ENCODE data around the gene SETD1A.

SETD1A gene

DNA sequence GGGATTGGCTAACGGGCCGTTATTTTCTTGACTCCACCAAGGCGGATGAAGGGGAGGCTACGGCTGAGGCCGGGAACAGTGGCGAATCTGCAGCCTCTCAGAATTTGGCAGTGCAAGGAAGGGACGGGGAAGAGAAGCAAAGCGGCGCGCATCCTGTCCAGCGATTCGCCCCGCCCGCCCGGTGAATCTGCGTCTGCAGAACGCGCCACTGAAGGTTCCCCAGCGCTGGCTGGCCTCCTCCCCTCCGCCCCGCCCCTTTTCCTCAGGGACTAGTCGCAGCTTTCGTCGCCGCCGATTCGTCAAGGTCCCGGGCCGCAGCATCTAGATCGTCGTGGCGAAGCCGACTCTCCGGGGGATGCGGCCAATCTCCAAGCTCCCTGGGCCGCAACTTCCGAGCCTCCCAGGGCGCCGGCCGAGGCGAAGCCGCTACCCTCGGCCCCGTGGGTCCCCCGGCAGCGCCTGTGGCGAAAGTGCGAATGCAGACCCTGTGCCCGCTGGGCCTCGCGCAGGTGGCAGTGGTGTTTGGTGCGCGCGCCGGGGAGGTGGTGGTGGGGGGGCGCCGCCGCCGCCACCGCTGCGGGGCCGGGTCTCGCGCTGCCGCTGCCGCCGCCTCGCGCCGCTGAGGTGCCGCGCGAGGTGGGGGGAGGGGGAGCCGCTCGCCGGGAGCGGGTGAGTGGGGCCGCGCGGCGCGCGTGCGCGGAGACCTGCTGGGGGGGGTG lies at the start of gene SETD1A:
Gene SETD1A, plus strand, starts transcription at position 299 of the 719 bp plus-strand sequence. CDS start 978 bp downstream, outside the sequence.
- DNase-seq, result peak; percentile 98

DNA sequence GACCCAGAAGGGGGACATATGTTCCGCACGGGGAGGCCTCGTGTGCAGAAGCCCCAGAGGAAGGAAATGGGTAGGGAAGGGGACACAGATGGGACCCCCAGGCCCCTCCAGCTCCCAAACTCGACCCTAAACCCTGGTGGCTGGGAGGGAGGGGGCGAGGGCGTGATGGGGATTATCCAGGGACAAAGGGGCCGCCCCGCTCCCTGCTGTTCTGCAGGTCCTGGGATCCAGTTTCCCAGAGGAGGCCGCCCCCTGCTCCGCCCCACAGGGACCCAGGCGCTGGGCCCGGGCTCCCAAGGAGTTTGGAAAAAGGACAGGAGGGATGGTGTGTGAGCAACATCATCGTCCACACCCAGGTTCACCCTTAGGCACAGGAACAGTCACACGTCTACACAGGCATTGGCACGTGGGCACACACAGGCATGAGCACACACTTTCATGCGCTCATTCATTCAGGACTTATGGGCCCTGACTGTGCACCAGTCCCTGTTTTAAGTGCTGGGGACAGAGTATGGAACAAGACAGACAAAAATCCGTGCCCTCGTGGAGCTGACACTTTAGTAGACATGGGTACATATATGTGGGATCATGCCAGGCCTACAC lies 47.0 kb upstream of the SETD1A start:
- DNase-seq, result no peak

DNA sequence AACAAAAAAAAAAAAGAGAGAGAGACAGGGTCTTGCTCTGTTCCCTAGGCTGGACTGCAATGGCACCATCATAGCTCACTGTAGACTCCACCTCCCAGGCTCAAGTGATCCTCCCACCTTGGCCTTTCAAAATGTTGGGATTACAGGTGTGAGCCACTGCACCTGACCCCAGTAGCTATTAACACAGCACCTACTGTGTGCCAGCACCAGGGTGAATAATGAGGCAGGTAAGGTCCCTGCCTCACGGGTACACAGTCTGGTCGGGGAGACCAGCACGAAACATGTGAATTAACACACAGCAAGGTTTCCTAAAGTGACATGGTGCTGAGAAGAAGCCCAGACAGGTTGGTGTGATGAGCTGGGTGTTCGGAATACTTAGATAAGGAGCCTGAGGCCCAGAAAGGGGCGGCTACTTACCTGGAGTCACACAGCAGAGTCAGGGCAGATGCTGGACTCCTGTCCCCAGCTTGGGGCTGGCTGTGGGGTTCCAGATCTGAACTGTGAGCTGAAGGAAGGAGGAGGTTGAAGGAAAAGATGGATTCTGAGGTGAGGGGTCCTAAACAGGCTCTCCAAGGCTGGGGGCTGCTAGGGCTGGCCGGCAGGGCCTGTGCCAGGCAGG lies 44.7 kb upstream of the SETD1A start:
- DNase-seq, result no peak

DNA sequence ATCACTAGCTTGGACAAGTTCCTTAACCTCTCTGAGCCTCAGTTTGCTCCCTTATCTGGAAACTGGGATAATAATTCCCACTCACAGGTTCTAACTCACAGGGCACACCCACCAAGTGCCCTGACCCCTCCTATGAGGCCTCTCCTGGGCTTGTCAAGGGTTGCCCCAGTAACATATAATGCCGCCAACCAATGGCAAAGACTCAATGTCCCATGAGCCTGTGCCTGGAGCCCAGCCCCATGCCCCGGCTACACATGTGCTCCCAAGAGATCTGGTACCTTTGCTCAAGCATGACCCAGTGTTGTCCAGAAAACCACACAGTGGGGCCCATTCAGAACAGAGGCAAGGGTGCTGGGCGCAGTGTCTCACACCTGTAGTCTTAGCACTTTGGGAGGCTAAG lies 42.7 kb upstream of the SETD1A start:
- no peak for DNase-seq

DNA sequence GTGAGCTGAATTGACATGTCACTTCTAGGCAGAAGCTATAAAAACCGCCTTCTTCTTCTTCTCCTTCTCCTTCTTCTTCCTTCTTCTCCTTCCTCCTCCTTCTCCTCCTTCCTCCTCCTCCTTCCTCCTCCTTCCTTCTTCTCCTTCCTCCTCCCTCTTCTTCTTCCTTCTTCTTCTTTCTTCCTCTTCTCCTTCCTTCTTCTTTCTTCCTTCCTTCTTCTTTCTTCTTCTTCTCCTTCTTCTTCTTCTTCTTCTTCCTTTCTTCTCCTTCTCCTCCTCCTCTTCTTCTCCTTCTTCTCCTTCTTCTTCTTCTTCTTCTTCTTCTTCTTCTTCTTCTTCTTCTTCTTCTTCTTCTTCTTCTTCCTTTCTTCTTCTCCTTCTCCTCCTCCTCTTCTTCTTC lies 38.9 kb upstream of the SETD1A start:
- DNase-seq, result no peak

DNA sequence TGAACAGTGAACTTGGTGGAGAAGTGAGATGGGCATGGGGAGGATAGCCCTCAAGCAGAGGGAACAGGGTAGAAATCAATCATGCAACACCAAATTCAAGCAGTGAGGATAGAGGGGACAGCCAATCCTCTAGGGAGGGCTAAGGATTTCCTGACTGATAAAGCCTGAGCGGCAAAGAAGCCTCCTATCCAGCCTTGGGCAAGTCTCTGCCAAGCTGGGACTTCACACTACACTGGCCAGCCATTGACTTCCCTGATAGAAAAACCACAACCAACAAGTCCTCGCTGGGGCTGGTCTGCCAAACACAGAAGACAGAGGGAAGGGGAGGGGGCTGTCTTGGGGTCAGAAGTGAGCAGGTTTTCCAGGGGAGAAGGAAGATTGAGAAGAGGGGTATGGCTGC lies 36.7 kb upstream of the SETD1A start:
- DNase-seq, result no peak

DNA sequence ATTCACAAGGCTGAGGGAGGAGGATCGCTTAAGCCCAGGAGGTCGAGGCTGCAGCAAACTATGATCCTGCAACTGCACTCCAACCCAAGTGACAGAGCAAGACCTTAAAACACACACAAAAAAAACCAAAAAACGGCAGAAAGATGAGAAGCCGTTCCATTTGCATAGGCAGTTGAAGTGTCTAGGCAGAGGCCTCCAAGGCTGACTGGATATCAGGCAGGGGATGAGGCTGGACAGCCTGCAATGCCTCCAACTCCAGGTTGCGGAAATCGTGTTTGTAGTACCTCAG lies 36.2 kb upstream of the SETD1A start:
- DNase-seq, result no peak

DNA sequence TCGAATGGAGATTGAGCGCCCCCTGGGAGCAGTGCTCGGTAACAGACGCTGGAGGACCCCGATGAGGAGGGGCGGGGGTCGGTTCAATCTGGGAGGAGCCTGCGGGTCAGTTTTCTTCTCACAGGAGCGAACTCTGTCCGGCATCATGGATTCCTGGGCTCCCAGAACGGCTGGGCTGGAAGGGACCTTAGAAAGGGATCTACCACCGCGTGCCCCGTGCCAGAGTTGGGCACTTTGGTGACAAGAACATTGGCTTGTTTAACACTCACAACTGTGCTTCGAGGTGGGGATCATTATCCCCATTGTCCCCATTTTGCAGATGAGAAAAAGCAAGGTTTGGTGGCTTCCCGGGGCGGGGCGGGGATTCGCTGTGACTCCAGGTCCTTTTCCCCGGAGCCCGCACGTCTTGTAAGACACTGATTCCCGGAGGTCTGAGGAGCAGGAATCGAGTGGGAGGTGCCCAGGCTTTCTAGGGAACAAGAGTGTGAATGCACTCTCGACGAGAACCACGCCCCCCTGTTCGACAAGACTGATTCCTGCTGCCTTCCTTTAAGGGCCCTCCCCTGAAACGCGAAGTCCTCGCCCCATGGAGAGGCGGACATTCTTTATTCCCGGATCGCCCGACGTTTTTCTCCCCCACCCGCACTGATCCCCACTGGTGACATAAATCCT lies 35.7 kb upstream of the SETD1A start:
- DNase-seq, result peak; percentile 99

DNA sequence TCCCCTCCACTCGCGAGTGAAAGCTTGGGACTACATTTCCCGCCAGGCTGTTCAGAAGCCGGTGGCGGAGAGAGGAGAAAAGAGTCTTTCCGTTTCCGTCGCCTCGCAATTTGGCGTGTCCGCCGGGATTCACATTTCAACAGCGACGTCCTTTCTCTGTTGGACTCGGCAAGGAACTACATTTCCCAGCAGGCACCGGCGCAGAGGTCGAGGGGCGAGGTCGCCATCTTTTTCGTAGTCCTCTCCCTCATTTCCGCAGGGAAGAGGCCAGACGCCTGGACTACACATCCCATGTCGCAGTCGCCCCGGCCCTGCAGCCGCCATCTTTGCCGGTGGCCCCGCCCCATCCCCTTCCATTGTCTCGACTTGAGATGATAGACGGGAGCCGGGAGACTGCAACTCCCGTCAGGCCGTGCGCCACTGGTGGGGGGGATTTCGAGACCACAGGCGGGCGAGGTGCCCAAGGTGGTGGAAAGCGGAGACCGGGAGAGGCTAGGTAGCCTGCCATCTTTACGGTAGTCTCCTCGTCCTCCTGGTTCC lies 35.1 kb upstream of the SETD1A start:
- peak; percentile 100 for DNase-seq

DNA sequence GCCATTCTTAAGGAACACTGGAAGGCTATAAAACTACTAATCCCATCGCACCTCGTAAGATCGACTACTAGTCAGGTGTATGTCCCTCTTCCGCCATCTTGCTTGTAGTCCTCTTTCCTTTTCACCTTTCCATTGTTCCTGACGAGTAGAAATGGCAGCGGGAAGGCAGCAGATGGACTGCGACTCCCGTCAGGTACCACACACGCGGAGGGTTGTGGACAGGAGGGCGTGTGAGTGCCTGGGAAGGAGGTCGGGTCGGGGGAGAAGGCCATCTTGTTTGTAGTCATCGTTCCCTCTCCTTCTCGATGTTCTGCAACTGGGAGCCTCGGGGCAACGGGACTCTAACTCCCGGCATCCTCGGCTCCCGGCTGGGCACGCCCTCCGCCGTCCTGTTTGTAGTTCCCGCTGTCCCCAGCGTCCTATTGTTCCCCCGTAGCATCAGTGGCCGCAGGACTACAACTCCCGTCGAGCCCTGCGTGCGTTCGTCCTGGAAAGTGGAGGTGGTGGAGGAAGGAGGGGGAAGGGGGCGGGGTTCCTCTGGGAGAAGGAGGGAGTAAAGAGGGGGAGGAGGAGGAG lies 34.5 kb upstream of the SETD1A start:
- DNase-seq, result peak; percentile 100

DNA sequence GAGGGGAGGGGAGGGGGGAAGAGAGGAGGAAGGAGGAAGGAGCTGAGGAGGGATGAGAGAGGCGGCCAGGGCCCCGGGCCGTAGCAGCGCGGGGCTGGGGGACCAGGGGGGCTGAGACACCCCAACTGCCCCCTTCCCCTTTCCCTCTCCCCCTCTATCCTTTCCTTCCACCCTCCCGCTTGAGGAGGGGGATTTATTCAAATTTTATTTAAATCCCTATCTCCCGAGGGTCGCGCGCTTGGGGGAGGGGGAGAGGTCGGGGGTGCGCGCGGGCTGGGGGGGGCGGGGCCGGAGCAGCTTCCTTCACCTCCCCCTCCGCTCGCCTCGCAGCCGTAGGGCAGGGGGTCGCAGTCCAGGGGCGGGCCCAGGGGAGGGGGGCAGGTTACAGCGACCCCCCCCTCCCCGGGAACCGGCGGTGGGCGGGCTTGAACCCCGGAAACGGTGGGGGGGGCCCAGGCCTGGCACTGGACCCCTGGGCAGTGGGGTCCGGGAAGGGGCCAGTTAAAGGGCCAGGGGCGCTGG lies 33.9 kb upstream of the SETD1A start, which contains the start of gene FBXL19:
Gene FBXL19, plus strand, starts transcription at position 19 of the 522 bp plus-strand sequence. CDS start 2,183 bp downstream, outside the sequence.
- no peak for DNase-seq

DNA sequence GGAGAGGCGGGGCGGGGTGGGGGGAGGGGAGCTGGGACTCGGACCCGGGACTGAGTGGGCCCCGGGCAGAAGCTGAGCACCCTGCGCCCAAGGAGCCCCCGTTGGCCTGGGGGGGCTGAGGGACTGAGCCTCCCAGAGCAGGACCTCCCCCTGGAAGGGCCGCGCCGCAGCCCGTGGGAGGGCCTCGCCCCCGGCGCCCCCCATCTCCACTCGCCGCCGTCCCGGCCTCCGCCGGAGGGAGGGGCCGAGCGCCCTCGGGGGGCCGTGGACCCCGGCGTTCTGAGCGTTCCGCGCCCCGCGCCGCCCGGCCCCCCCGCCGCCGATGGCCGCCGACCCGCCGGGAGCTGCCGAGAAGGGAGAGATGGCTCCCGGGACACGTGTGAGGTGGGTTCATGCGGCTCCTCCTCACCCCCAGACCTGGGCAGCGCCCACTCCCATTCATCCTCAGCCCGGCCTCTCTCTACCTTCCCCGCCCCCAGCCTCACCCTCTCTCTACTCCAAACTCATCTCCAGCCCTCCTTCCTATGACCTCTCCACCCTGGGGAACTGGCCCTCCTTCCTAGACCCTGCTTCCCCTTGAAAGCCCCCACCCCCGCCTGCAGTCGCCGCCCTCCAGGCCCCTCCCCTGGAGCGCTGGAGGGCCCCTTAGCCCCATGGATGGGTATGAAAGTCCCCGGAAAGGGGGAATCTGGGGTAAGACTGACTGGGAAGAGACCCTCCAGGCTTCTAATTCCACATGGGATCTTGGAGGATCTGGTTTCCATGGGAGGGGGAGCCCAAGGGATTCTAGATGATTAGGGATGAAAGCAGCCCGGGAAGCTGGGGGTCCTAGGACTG lies 33.3 kb upstream of the SETD1A start:
- peak; percentile 44 for DNase-seq

DNA sequence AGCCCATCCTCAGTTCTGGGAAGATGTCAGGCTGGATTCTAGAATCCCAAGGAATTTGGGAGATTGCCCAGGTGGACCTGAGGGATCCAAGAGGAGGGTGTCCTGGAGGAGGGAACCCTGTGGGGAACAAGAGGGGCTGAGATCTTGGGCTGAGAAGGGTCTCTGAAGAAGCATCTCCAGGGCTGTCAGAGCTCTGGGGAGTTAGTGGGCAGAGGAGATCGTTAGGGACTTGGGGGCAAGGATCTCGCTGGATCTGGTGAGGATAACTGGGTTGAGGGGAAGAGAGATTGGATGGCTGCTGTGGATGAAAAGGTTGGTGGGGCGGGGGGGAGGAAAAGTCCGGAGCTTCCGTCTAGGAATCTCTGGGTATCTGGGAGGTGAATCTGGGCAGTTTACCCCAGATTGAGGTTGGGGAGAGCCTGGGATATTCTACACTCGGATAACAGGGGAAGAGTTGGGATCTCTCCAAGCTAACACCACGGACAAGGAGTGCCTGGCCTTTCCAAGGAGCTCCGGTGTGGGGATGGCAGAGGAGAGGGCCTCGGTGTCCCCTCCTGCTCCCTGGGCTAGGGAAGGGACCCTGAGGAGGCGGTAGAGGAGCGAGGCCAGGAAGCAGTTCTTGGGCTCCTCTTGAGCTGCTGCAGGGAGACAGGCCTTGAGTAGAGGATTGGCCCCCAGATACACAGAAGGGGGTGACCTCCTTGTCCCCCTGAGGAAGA lies 32.5 kb upstream of the SETD1A start:
- no peak for DNase-seq

DNA sequence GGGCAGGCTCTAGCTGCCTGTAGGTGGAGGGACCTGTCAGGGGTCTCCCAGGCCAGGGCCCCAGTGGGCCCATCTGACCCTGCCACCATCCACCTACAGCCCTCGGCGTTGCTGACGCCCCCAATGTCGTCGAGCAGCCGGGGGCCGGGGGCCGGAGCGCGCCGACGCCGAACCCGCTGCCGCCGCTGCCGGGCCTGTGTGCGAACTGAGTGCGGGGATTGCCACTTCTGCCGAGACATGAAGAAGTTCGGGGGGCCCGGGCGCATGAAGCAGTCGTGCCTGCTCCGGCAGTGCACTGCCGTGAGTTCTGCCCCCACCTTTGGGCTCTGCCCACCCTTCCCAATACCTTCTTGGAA lies 31.9 kb upstream of the SETD1A start:
- DNase-seq, result no peak

DNA sequence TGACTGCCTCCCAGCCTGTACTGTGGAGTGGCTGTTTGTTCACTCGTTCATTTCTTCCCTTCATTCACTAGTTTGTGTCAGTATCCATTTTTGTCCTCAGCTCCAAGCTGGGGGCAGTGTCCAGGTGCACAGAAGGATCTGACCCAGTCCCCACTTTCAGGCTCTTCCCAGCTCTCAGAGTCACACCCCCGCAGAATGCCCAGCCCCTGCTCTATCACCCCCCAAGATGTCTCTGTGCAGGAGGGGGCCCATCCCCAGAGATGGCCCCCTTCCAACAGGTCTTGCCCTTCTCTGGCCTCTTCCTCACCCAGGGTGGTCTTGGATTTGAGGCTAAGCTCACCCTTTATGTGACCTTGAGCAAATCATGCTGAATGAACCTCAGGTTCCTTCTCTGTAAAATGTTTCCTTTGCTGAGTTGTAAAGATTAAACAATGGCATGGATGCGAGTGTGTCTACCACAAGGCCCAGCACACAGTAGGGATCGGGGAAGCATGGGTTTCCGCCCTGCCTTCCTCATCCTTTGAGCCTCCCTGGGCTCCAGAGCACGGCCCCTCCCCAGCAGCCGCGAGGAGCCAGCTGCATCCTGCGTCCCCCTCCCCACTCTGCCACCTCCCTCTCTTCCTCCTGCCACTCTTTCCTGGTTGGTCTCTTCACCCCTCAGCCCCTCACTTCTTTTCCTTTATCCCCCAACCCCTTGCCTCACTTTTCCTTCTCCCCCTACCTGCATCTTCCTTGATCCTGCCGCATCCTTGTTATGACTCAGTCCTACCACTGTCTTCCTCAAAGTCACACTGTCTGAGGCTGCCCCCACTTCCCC lies 31.4 kb upstream of the SETD1A start:
- DNase-seq, result no peak

DNA sequence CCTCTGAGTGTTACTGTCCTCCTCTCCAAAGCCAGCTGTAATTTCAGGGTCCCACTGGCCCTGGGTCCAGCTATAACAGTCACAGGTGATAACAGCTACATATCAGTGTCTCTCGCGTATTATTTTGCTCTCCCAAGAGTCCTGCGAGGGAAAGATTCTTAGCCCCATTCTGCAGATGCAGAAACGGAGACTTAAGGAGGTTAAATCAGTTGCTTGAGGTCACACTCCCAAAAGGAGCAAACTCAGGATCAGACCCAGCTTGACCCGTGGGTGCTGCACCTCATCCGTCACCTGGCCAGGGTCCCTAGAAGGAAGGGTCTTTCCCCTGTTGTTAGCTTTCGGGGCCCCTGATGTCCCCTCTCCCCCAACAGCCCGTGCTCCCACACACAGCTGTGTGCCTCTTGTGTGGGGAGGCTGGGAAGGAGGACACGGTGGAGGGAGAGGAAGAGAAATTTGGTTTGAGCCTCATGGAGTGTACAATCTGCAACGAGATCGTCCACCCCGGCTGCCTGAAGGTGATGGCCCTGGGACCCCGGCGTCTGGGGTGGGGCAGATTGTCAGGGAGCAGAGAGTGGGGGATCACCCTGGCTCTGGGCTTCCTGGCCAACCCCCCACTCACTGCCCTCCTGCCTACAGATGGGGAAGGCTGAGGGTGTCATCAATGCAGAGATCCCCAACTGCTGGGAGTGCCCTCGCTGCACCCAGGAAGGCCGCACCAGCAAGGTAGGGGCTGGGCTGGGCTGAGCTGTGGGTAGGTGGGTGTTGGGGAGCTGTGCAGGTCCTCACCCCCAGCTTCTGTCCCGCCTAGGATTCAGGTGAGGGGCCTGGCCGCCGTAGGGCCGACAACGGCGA lies 30.4 kb upstream of the SETD1A start:
- DNase-seq, result no peak

DNA sequence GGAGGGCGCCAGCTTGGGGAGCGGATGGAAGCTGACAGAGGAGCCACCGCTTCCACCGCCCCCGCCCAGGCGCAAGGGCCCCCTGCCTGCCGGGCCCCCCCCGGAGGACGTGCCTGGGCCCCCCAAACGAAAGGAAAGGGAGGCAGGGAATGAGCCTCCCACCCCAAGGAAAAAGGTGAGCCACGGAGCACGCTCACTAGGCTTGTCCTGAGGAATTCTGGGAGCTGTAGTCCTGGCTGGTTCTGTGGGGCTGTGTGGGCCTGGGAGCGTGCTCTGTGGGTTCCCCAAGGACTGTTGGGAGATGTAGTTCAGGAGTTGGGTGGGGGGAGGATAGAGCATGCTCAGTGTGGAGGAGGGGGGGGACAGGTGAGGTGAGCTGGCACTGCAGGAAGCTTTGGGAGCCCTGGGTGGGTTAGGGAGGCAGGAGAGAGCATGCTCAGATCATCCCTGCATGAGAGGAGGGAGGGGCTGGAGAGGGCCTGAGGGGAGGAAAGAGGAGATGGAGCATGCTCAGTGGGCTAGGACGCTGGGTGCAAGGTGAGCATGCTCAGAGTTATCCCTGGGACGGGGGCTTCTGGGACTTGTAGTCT lies 29.7 kb upstream of the SETD1A start:
- DNase-seq, result peak; percentile 91

DNA sequence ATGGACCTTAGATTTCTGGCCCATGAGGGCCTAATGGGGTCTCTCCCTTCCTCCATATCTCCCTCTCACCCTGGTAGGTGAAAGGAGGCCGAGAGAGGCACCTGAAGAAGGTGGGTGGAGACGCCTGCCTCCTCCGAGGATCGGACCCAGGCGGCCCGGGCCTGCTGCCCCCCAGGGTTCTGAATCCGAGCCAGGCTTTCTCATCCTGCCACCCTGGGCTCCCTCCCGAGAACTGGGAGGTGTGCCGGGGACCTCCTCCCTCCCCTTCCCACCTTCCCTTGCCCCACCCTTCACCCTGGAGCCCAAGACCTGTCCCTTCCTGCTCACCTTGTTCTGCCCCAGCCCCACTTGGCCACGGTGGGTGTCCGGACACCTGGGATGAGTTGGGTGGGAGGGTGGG lies 29.2 kb upstream of the SETD1A start:
- no peak for DNase-seq

DNA sequence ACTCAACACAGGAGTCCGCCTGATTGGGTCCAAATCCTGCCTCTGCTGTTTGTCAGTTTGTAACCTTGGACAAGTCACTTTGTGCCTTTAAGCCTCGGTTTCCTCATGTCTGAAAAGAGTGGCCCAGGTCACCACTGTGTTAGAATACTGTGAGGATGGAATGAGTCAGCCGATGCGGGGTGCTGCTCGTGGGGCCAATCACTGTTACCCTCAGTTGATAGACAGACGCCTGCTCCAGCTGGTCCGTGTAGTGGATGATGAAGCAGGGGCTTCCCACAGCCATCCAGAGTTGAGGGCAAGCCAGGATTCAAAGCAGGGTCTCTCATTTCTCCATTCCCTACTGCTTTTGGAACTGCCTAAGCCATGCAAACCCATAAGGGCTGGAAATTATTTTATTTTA lies 28.4 kb upstream of the SETD1A start:
- DNase-seq, result no peak

All from eye (tissue), 1 donor.